GM21619 (cell line): ENCODE measurements around the gene MSMO1.
"Not testable (repeated sequence)": the region's sequence is repeated elsewhere in the genome, so short reads cannot be mapped to it uniquely, and the experiment has no call there.

ENCODE experiments used
- ATAC-seq: cut with Tn5 transposase; IDR thresholded peaks from one replicate; pipeline ENCODE4 v1.9.1; 2021; ENCODE audit not compliant: unreplicated experiment

MSMO1 gene

DNA sequence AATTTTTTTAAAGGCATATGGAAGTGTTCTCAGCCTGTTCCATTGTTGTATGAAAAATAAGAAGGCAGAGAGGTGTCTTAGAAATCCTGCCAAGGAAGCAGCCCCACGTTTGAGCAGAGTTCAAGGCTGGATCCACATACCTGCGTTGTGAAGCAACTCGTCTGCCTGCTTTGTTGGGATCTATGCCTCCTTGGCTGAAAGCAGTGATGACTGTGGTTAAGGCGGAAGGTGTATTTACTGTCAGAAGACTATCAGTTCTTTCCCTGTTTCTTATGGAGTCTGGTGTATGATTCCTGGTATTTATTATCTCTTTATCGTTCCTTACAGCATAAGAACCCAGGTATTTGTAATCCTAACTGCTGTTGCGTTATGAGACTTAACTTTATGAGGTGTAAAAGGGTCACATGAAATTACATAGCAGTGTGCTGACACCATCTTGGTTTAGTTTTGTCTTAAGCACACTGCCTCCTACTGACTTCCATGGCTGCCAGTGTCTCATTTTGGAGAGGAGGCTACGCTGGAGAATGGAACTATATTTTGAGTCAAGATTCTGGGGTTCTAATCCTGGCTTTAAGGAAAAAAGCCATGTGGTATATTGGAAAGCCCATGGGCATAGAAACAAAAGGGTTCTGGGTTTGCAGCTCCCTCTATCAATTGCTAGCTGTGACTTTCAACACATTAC lies 3.1 kb upstream of the MSMO1 start:
- ATAC-seq = no peak

DNA sequence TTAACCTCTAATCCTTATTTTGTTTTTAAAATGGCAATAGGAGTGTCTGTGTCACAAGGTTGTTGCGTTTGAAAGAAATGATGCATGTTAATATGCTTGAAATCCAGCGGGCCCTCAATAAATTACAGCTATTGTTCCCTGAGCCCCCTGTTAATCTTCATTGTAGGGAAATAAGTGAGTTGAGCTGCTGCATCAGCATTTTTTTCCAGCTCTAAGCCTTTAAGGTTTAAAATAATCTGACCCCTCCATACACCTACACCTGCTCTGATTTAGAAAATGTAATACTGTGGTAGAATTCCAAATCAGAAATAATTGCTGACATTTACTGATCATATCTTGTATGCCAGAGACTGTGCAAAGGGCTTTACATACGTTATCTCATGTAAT lies 2.6 kb upstream of the MSMO1 start:
- ATAC-seq = no peak

DNA sequence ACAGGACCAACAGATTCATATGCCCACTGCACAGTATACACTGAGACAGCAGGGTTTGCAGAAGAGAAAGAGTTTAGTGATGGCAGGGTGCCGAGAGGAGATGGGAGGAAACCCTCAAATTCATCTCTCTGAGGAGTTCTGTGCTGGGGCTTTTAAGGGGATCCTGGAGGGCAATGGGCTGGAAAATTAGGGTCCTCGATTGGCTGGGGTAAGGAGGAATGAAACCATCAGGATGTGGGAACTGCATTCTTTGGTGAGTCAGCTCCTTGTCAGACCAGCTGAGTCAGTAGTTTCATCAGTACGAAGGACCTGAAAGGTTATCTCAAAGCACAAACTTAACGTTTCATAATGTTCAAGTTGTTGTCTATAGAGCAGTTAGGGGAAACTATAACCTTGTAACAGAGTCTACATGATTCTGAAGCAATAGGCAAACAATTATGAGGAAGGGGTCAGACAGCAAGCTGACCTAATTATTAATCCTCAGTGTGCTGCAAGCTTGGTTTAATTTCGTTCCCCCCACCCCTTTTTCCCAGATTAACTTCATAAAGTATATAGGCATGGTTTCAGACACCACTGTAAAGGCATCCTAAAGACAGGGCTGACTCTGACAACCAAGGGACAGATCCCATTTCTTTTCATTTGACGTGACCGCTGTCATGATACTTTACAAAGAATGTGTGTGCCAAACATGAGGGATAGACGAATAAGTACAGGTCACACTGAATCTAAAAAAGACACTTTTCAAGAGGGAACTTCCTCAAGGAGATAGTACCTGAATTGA lies 1.5 kb upstream of the MSMO1 start:
- no peak for ATAC-seq

DNA sequence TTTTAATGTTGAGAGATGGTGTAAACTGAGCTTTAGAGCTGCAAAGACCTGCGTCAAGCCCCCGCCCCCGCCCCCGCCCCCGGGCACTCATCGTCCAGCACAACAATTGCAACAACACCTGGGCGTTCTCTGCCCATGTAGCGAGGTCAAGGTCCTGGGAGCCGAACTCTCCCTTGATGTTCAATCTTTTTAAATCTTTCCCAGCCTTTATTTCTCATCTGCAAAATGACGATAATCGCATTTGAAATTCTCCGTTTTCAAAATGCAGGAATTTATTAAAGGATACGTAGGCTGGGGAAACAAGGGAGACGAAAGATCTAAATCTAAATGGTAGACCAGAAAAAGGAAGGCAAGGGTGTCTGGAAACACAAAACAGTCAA lies 648 bp upstream of the MSMO1 start:
- ATAC-seq = no peak

DNA sequence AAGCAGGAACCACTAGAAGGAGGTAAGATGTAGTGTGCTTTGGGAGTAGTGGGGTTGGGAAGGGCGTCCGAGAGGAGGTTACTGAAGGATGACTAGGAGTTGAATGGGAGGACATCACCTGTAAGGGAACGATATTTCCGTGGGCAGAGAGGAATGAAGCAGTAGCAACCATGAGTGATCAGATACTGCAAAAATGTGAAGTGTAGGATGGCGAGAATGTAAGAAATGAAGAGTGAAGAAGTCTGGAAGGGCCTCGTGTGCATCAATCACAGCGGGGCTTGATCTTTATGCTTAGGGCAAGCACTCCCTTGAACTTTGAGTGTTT lies 594 bp downstream of the MSMO1 start:
- ATAC-seq = no peak

DNA sequence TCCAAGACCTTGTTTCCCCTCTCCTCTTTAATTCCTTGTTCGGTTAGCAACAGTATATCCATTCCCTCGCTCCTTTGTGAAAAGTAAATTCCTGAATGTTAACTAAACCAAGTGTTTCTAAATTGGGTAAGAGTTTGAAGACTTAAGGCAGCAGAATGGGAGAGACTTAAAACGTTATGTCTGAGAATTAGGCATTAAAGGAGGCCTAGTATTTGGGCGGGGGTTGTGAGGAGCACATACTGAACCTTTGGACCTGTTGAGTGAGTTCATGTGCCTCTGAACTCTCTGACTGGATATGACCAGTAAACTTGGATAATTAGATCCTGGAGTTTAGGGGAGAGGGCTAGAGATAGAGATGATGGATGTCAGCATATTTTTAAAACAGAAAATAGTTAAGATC lies 1.2 kb downstream of the MSMO1 start:
- ATAC-seq = no peak

GRCh38 chr4:165330071-165330470 lies 2.6 kb downstream of the MSMO1 start:
- ATAC-seq = no peak

GRCh38 chr4:165330666-165331065 lies 3.2 kb downstream of the MSMO1 start:
- no peak for ATAC-seq

DNA sequence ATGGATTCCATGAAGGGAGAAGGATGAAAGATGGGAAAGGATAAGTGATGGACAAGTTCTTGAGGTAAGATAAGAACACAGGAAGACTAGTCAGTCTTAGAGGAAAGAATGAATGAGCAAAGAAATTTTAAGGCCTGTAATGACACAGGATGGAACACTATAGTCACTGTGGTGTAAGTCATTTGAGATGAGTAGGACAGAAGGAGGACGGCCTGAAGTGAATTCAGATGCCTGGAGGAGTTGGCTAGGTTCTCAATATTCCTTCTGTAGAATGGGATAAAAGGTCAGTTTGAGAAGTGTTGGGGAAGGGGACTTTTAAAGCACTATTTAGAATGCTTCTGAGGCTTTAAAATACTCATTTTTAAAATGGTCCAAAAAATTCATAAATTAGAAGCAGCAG lies 3.9 kb downstream of the MSMO1 start:
- no peak for ATAC-seq

DNA sequence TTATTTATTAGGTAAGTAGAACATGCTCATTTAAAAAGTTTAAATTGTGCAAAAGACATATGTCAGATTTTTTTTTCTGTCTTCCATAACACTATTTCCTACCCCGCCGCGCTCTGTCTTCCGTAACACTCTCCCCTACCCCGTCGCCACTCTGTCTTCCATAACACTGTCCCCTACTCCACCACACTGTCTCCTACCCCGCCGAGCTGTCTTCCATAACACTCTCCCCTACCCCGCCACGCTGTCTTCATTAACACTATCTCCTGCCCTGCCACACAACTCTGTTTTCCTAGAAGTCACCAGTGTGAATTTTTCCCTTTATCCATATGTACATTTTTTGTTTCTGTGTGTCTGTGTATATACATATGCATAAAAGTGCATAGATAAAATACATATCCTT lies 4.4 kb downstream of the MSMO1 start:
- no peak for ATAC-seq

DNA sequence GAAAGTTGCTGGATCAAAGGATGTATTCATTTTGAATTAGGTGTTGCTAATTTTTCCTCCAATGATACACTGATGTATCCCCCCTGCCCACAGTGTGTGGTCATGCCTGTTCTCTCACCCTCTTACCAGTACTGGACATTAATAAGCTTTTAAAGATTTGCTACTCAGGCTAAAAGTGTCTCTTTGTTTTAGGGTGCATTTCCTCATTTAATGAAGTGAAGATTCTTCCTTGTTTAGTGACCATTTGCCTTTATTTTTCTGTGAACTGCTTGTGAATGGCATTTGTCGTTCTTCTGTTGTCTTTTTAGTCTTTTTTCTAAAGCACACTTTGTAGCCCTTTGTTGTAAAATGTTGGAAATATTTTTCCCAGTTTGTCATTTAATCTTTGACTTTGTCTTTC lies 5.0 kb downstream of the MSMO1 start:
- ATAC-seq = no peak

- no peak for ATAC-seq
Observed at GRCh38 chr4:165335163-165335703, 7.8 kb downstream of the MSMO1 start.

DNA sequence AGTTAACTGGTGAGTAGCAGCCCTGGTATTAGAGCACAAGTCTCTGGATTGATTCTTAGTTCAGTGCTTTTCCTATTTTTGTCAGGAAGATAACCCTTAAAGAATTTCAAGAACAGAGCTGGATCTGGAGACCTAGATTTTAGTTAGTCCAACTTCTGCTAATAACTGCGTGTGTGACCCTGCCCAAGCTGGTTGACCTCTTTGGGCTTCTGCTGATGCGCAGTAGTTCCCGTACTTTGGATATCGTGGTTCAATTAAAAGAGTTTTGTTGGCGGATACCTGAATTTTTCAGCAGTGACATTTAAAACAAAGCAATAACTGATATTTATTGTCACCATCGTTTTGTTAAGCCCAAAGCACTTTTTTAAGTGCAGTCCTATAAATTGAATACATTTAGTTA lies 9.3 kb downstream of the MSMO1 start:
- no peak for ATAC-seq

DNA sequence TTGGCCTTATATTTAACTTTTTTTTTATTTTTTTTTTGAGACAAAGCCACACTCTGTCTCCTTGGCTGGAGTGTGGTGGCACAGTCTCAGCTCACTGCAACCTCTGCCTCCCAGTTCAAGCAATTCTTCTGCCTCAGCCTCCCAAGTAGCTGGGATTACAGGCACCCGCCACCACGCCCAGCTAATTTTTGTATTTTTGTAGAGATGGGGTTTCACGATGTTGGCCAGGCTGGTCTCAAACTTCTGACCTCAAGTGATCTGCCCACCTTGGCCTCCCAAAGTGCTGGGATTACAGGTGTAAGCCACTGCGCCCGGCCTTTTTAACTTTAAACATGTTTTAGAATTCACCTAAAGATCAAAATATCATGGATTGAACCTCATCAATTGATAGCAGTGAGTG lies 14.9 kb downstream of the MSMO1 start:
- ATAC-seq = not testable (repeated sequence)

- ATAC-seq = no peak
Observed at GRCh38 chr4:165343353-165344191, 16.1 kb downstream of the MSMO1 start.

GRCh38 chr4:165345666-165346417 lies 18.4 kb downstream of the MSMO1 start:
- ATAC-seq = no peak

GRCh38 chr4:165347647-165348569 lies 20.4 kb downstream of the MSMO1 start:
- no peak for ATAC-seq

DNA sequence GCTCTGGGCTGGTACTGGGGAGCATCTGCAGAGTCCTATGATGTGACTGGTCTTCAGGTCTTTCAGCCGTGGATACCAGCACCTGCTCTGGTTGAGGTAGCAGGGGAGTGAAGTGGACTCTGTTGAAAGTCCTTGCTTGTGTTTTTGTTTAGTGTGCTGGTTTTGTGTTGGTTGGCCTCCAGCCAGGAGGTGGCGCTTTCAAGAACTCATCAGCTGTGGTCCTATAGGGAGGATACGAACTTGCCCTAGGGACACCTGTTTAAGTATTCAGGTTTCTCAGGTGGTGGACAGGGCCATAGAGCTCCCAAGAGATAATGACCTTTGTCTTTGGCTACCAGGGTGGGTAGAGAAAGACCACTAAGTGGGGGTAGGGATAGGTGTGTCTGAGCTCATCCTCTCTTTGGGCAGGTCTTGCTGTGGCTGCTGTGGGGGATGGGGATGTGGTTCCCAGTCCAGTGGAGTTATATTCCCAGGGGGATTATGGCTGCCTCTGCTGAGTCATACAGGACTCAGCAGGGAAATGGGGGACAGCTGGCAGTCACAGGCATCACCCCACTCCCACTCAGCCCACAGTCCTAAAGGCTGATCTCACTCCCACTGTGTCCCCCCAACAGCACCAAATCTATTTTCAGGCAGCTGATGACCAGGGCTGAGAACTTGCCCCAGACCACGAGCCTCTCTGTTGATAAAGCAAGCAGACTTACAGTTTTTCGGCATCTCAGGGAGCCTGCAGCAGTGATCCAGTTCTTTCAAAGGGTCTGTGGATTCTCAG lies 24.1 kb downstream of the MSMO1 start:
- ATAC-seq = no peak

DNA sequence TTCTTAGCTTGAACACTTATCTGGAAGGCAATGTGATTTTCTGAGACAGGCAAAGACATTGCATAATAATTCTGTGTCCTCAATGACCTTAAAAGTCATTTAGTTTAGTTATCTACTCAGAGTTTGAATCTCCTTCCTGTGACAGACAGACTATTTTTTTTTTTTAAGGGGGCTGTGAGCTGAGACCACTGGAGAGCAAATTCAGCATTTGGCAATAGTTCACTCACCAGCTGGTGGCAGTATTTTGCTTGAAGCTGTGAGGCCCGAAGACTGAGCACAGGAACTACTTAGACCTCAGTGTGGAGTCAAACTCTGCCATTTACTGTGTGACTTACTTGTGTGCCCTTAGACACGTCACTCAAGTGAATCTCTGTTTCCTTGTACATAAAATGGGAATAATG lies 28.4 kb downstream of the MSMO1 start:
- ATAC-seq = peak; percentile 72
